Type B pancreatic cell (in vitro differentiated cells): Measurements from ENCODE around the gene ANXA6. TPM values are rescaled to one million over a fixed set of nuclear protein-coding genes. Genes with fewer than 3 reads are reported as not detected.

Experiments used
- DNase-seq: peaks from one replicate; pipeline ENCODE4 v3.0.0; 2021; ENCODE audit warnings: mixed read lengths; ENCODE audit not compliant: unreplicated experiment; ENCODE audit errors: extremely low spot score
- H3K27ac Mint-ChIP-seq: 2 replicates; pipeline ENCODE4 v1.8.0; 2021; ENCODE audit warnings: mild to moderate bottlenecking, mixed read lengths
- H3K27me3 Mint-ChIP-seq: 2 replicates; pipeline ENCODE4 v1.8.0; 2021; ENCODE audit warnings: mixed read lengths
- H3K36me3 Mint-ChIP-seq: 2 replicates; pipeline ENCODE4 v1.8.0; 2021; ENCODE audit warnings: mixed read lengths
- H3K4me1 Mint-ChIP-seq: one replicate; pipeline ENCODE4 v1.8.0; 2021; ENCODE audit warnings: mixed read lengths; ENCODE audit not compliant: unreplicated experiment
- H3K4me3 Mint-ChIP-seq: 2 replicates; pipeline ENCODE4 v1.8.0; 2021; ENCODE audit warnings: mild to moderate bottlenecking, mixed read lengths
- H3K9me3 Mint-ChIP-seq: 2 replicates; pipeline ENCODE4 v1.8.0; 2021; ENCODE audit warnings: mixed read lengths
- total RNA-seq: library from RNA; stranded (reverse); gene quantifications from 2 replicates; pipeline ENCODE4 v1.2.1, GENCODE V29; 2021; ENCODE audit warnings: low replicate concordance
- TF ChIP-seq, protein P1 (sequence below): fragments of 200-600 bp; sonication (generic); conservative IDR thresholded peaks from 2 replicates; pipeline ENCODE4 v1.5.0; 2021; ENCODE audit warnings: antibody characterized with exemption, mild to moderate bottlenecking

Gene ANXA6
- total RNA-seq, 1 donor from 2014 or later, result 200 TPM

DNA sequence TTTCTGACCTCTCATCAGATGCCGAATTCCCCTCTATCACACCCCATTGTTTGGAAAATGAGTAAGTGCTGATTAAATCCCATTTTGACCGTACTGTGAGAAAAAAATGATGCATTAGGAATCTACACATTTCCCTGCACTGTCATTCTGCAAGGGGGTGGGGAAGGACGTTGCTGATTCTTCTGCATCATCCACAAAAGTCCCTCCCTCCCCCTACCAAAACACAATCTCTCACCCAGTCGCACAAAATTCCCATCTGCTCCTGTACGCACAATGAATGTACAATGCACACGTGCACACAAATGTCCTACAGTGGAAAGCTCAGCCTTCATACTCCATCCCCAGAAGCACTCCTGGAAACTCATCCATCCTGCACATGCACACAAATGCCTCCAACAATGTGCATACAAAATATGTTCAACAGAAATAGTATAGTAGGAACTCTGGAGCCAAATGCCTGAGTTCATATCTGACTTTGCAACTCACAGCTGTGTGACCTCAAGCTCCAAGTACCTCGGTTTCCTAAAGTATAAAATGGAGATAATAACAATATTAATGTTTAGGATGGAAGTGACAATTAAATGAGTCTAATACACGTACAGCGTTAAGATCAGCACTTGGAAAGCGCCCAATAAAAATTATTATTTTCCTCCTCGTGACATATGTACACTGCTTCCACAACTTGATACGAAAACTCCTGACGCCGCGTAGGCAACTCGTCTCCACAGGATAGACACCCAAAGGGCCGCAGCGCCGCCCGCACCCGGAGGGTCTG lies 77.6 kb downstream of the ANXA6 start:
- H3K36me3 Mint-ChIP-seq, result peaks cover 4% of the 10 kb centered on the region
- peak overlapping the region; percentile 87 for H3K27ac Mint-ChIP-seq
- DNase-seq, result no peak
- TF ChIP-seq, protein P1, sequence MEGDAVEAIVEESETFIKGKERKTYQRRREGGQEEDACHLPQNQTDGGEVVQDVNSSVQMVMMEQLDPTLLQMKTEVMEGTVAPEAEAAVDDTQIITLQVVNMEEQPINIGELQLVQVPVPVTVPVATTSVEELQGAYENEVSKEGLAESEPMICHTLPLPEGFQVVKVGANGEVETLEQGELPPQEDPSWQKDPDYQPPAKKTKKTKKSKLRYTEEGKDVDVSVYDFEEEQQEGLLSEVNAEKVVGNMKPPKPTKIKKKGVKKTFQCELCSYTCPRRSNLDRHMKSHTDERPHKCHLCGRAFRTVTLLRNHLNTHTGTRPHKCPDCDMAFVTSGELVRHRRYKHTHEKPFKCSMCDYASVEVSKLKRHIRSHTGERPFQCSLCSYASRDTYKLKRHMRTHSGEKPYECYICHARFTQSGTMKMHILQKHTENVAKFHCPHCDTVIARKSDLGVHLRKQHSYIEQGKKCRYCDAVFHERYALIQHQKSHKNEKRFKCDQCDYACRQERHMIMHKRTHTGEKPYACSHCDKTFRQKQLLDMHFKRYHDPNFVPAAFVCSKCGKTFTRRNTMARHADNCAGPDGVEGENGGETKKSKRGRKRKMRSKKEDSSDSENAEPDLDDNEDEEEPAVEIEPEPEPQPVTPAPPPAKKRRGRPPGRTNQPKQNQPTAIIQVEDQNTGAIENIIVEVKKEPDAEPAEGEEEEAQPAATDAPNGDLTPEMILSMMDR, result no peak
- H3K9me3 Mint-ChIP-seq, result no peaks in the 10 kb centered on the region
- peak overlapping the region; percentile 90 for H3K4me3 Mint-ChIP-seq
- H3K27me3 Mint-ChIP-seq, result no peaks in the 10 kb centered on the region
- H3K4me1 Mint-ChIP-seq, result peaks cover 45% of the 10 kb centered on the region

DNA sequence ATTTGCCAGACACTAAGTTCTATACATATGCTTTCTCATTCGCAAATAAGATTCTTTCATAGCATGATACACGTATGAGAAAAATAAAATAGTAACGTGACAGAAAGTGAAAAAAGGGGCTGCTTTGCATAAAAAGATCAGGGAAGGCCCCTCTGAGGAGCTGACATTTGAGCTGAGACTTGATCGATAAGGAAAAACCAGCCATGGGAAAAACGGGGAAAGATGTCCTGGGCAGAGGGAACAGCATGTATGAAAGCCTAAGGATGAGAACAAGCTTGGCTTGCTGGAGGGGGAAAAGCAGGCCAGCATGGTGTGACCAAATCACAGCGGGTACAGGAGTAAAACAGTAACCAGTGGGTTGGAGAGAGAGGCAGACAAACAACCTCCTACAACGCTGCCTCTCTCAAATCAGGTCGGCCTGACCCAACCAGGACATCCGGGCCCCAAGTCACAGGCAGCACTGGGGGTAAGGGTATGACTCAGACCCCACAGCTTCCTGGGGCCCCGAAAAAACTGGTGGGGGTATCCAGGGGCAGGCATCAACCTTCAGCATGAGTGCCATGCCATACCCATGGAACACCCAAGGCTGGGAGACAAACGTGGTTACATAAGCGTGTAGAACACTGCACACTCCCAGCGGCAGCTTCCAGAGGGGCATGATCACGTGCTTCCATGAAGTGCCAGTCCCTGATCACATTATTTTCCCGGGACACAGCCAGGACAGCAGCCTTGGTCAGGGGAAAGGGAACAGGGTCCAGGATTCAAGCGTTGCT lies 78.9 kb downstream of the ANXA6 start:
- peak overlapping the region; percentile 87 for H3K27ac Mint-ChIP-seq
- H3K36me3 Mint-ChIP-seq, result peaks cover 4% of the 10 kb centered on the region
- H3K27me3 Mint-ChIP-seq, result no peaks in the 10 kb centered on the region
- peaks cover 45% of the 10 kb centered on the region for H3K4me1 Mint-ChIP-seq
- TF ChIP-seq, protein P1, result no peak
- no peak for DNase-seq
- H3K9me3 Mint-ChIP-seq, result no peaks in the 10 kb centered on the region
- peak overlapping the region; percentile 53 for H3K4me3 Mint-ChIP-seq

DNA sequence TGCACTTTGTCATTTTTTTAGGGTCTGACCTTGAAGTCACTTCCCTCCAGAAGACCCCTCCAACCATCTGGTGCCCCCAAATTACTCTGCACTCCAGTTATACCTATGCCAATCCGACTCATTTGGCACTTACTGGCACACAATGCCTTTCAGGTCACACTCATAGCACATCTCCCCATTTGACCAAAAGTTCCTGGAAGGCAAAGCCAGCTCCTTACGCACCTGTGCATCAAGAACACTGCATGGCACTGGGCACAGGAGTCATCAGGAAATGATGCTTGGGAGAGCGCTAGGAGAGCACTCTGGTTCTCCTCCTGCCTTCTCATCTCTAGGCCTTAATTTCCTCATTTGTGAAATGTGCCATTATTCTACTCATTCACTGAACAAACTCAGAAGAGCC lies 79.6 kb downstream of the ANXA6 start:
- H3K4me1 Mint-ChIP-seq, result peaks cover 41% of the 10 kb centered on the region

DNA sequence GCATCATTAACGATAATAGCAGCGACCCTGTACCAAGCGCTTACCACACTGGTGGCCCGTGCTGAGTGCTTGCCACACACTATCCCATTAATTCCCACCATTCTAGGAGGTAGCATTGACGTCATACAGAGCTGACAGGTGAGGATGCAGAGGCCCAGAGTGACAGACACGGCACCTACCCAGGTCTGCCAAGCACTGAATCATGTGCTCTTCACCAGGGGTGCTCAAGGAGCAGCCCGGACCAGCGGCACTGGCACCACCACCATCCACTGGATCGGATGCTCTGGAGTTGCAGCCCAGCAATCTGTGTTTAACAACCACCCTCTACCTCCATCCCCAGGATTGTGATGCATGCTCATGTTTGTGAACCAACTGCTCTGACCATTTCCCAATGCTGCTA lies 80.2 kb downstream of the ANXA6 start:
- no peak overlapping the region for H3K27ac Mint-ChIP-seq
- peaks cover 4% of the 10 kb centered on the region for H3K36me3 Mint-ChIP-seq
- H3K4me1 Mint-ChIP-seq, result peaks cover 39% of the 10 kb centered on the region
- no peak for DNase-seq
- no peak overlapping the region for H3K4me3 Mint-ChIP-seq
- no peaks in the 10 kb centered on the region for H3K9me3 Mint-ChIP-seq
- H3K27me3 Mint-ChIP-seq, result no peaks in the 10 kb centered on the region
- TF ChIP-seq, protein P1, result no peak

More for the DNA sequence above, 79.6 kb downstream of the ANXA6 start:
- TF ChIP-seq, protein P1, result no peak
- Mint-ChIP-seq H3K4me3 (peak overlapping the region; percentile 53), H3K27ac (no peak overlapping the region), H3K36me3 (peaks cover 4% of the 10 kb centered on the region), H3K27me3 (no peaks in the 10 kb centered on the region), H3K9me3 (no peaks in the 10 kb centered on the region)
- no peak for DNase-seq

DNA sequence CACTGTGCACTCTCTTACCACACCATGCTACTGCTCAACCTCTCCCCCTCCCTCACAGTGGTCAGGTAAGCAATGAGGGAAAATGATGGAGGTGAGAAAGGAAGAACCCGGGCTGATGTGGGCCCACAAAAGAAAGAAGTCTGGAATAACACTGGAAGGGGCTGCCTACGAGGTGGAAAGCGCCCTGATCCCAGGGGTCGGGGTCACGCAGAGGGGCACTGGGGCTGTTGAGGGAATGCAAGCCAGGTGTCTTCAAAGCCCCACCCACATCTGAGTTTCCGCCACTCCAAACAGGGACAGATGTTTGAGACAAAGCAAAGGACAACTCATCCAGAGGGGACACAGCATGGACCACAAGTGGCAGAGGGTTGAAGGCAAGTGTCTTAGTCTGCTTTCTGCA lies 81.0 kb downstream of the ANXA6 start:
- TF ChIP-seq, protein P1, result no peak
- Mint-ChIP-seq H3K27ac (no peak overlapping the region), H3K4me1 (peaks cover 38% of the 10 kb centered on the region), H3K9me3 (no peaks in the 10 kb centered on the region), H3K36me3 (peaks cover 4% of the 10 kb centered on the region), H3K27me3 (no peaks in the 10 kb centered on the region), H3K4me3 (peak overlapping the region; percentile 49)
- no peak for DNase-seq
